ENCODE measurements around the gene RPS6KL1.

The RPS6KL1 gene

GRCh38 chr14:74881431-74882102 is 41.5 kb downstream of the RPS6KL1 start, which contains the start of gene DLST:
Gene DLST, plus strand, starts transcription at chr14:74881916. Its CDS starts 38 bp downstream, at chr14:74881954.
- DNase-seq = peak; percentile 63 to 72

GRCh38 chr14:74879427-74880182 is 43.5 kb downstream of the RPS6KL1 start:
- DNase-seq = no peak

- no peak for DNase-seq
These were observed 46.8 kb downstream of the RPS6KL1 start, which contains the start of gene PROX2 for GRCh38 chr14:74875941-74876913. Gene PROX2, minus strand, starts transcription at chr14:74876145. Its CDS starts 12,311 bp downstream, at chr14:74863834.

GRCh38 chr14:74875204-74875603 is 47.9 kb downstream of the RPS6KL1 start:
- no peak for DNase-seq

GRCh38 chr14:74871819-74872218 is 51.2 kb downstream of the RPS6KL1 start:
- DNase-seq = no peak

DNA sequence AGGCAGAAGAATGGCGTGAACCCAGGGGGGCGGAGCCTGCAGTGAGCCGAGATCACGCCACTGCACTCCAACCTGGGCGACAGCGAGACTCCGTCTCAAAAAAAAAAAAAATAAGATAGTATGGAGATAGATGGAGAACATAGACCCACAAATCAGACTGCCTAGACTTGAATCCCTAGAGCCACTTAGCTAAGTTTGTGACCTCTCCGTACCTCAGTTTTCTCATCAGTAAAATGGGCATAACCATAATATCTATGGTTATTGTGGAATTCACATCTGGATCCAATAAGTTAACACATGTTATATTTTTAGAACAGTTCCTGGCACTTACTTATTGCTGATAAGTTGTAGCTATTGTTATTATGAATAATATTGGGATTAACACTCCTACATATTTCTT is 54.3 kb downstream of the RPS6KL1 start:
- no peak for DNase-seq

DNA sequence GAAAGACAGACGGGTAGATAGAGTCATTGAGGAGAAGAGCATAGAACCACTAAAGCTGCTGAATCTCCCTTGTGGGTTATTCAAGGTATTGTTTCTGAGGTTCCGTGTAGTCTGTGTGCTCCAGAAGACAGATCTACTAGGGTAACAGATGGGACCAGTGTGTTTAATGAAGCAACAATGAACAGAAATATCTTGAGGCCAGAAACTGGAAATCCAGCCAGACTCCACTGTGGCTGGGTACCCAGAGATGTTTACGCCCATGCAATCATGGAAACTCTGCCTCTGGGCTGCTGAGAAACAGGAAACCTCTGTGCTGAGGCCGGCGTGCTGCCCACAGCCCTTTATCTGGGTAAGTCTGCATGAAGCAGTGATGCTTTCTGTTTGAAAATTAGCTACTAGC is 55.4 kb downstream of the RPS6KL1 start:
- DNase-seq = no peak

GRCh38 chr14:74866708-74867389 is 56.2 kb downstream of the RPS6KL1 start:
- DNase-seq = no peak

- DNase-seq = no peak
These were observed 57.9 kb downstream of the RPS6KL1 start for GRCh38 chr14:74865156-74865555.

- DNase-seq = no peak
These were observed 58.9 kb downstream of the RPS6KL1 start for GRCh38 chr14:74864198-74864597.

- DNase-seq = no peak
These were observed 59.8 kb downstream of the RPS6KL1 start for GRCh38 chr14:74863274-74863673.

GRCh38 chr14:74861734-74862090 is 61.3 kb downstream of the RPS6KL1 start:
- no peak for DNase-seq

GRCh38 chr14:74860899-74861733 is 61.9 kb downstream of the RPS6KL1 start:
- DNase-seq = peak; percentile 63 to 79

DNA sequence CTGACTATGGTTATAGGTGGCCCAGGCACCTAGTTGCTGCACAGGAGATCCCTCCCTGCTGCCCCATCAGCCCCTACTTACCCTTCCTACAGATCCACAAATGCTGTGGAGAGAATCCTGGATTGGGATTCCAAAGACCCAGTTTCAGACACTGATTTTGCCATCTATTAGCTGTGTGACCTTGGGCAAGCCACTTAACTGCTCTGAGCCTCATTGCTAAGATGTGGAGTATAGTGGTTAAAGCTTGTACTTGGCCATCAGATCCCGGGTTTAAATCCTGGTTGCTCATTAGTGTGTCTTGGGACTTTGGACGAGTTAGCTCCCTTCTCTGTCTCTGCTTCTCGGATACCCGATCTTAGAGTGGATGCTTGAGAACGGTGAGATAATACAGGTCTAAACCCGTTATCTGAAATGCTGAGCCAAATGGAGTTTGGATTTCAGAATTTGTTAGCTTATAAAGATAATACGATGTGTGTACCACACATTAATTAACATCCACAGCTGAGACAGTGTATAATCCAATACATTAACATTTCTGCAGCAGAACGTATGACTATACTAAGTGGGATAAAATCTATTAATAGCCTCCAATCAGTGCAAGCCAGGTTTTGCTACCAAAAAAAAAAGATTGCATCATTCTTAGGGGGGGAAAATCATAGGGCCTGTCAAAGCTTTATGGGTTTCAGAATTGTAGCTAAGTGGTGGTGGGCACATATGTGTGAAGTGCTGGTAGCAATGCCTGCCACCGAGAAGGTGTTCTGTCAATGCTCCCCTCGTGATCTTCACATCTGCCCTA is 63.1 kb downstream of the RPS6KL1 start:
- DNase-seq = no peak

DNA sequence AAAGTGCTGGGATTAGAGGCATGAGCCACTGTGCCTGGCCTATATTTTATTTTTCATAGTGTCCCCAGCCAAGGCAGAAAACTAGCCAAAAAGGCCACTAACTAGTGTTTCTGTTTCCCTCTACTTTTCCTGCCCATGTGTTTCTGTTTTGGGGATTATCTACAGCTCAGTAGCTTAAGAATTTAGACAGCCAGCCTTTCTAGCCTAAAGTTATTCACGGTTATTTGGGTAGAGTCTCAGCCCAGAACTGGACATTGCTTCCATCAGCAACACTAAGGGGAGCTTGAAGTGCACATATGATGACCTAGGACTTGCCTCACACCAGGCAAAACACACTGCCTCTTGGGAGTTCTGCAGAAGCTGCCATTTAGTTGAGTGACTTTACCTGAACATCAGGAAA is 65.0 kb downstream of the RPS6KL1 start:
- DNase-seq = no peak

DNA sequence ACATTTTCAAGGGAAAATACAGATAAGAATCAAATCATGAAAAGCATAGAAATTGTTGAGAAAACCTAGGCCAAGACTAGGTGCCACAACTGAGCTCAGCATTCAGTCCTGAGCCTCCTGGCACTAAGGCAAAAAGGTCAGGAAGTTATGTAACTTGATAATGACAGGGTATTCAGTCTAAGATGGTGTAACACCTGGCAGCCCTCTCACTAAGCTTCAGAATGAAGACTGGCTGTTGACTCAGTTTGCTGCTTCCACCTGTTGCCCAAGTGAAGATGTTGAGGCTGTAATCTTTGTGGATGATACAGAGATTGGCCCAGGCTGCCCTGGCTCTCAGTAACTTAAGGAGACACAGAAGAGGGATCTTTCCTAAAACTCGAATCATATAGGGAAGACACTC is 66.7 kb downstream of the RPS6KL1 start:
- DNase-seq = no peak

GRCh38 chr14:74855945-74856344 is 67.1 kb downstream of the RPS6KL1 start:
- no peak for DNase-seq

GRCh38 chr14:74855021-74855420 is 68.0 kb downstream of the RPS6KL1 start:
- DNase-seq = no peak
